Right atrium auricular region (tissue), 2 donors: ENCODE measurements around the gene PCED1A. TPM values are rescaled to one million over a fixed set of nuclear protein-coding genes. Genes with fewer than 3 reads are reported as not detected.

Experiments
- DNase-seq: peaks from one replicate; pipeline ENCODE4 v3.0.0-alpha.2; 2019; ENCODE audit warnings: low spot score
- H3K27ac ChIP-seq, 2 donors: fragments of 200-600 bp; sonication (generic); 1 replicate in 1 of 2; 2 replicates in 1 of 2; pipeline ENCODE4 v1.5.1; 2016 to 2019
- H3K27me3 ChIP-seq, 2 donors: fragments of 200-600 bp; sonication (generic); one replicate each; pipeline versions ENCODE4 v1.5.1 to v1.6.0; 2017 to 2019
- H3K36me3 ChIP-seq: fragments of 200-600 bp; sonication (generic); one replicate; pipeline ENCODE4 v1.5.1; 2016
- H3K4me1 ChIP-seq, 2 donors: fragments of 200-600 bp; sonication (generic); one replicate each; pipeline versions ENCODE4 v1.5.1 to v1.6.0; 2017 to 2019
- H3K4me3 ChIP-seq, 2 donors: fragments of 200-600 bp; sonication (generic); 1 replicate in 1 of 2; 2 replicates in 1 of 2; pipeline ENCODE4 v1.5.1; 2017 to 2019; ENCODE audit warnings: mild to moderate bottlenecking in 1 of 2, moderate library complexity in 1 of 2
- H3K9me3 ChIP-seq, 2 donors: fragments of 200-600 bp; sonication (generic); one replicate each; pipeline ENCODE4 v1.5.1; 2019
- CTCF ChIP-seq, 2 donors: fragments of 200-600 bp; sonication (generic); IDR thresholded peaks; one replicate each; pipeline ENCODE4 v1.5.1; 2019; ENCODE audit warnings: antibody characterized with exemption in 2 of 2
- total RNA-seq, 2 donors: library from RNA; depleted of rRNA; stranded (reverse); fragments of >200 nt; gene quantifications; one replicate each; pipeline ENCODE4 v1.1.0, GENCODE V29; 2016

Gene PCED1A
- total RNA-seq, 2 donors from 2014 or later, result 8.3 to 10.0 TPM

GRCh38 chr20:2838847-2839671 is 1.4 kb downstream of the PCED1A start:
- no peaks in the 10 kb centered on the region for H3K27me3 ChIP-seq
- H3K36me3 ChIP-seq, result no peaks in the 10 kb centered on the region
- peaks cover 0 to 21% of the 10 kb centered on the region in 2 donors for H3K4me1 ChIP-seq
- H3K9me3 ChIP-seq, result no peaks in the 10 kb centered on the region
- TF ChIP-seq CTCF (IDR thresholded peaks at IDR 0.05), result no peak
- DNase-seq, result no peak
- no peak overlapping the region for H3K4me3 ChIP-seq
- no peak overlapping the region for H3K27ac ChIP-seq

- no peak for TF ChIP-seq CTCF (IDR thresholded peaks at IDR 0.05)
- no peak for DNase-seq
- H3K27ac ChIP-seq, result no peak overlapping the region
These were observed 2.2 kb downstream of the PCED1A start for GRCh38 chr20:2838170-2838797.

GRCh38 chr20:2837221-2837960 is 3.1 kb downstream of the PCED1A start:
- Histone ChIP-seq H3K27ac (no peak overlapping the region), H3K4me1 (peaks cover 0 to 21% of the 10 kb centered on the region in 2 donors), H3K4me3 (no peak overlapping the region), H3K27me3 (no peaks in the 10 kb centered on the region), H3K9me3 (no peaks in the 10 kb centered on the region), H3K36me3 (no peaks in the 10 kb centered on the region)
- no peak for DNase-seq
- no peak for TF ChIP-seq CTCF (IDR thresholded peaks at IDR 0.05)

More at GRCh38 chr20:2838170-2838797, 2.2 kb downstream of the PCED1A start:
- no peaks in the 10 kb centered on the region for H3K27me3 ChIP-seq
- no peak overlapping the region for H3K4me3 ChIP-seq
- peaks cover 0 to 21% of the 10 kb centered on the region in 2 donors for H3K4me1 ChIP-seq
- H3K9me3 ChIP-seq, result no peaks in the 10 kb centered on the region
- H3K36me3 ChIP-seq, result no peaks in the 10 kb centered on the region

- TF ChIP-seq CTCF (IDR thresholded peaks at IDR 0.05), result no peak
- H3K27me3 ChIP-seq, result no peaks in the 10 kb centered on the region
- no peak overlapping the region for H3K4me3 ChIP-seq
- no peak overlapping the region for H3K27ac ChIP-seq
- no peaks in the 10 kb centered on the region for H3K36me3 ChIP-seq
- DNase-seq, result no peak
- H3K9me3 ChIP-seq, result no peaks in the 10 kb centered on the region
- H3K4me1 ChIP-seq, result peaks cover 0 to 12% of the 10 kb centered on the region in 2 donors
These were observed 4.4 kb downstream of the PCED1A start for GRCh38 chr20:2836035-2836434.

DNA sequence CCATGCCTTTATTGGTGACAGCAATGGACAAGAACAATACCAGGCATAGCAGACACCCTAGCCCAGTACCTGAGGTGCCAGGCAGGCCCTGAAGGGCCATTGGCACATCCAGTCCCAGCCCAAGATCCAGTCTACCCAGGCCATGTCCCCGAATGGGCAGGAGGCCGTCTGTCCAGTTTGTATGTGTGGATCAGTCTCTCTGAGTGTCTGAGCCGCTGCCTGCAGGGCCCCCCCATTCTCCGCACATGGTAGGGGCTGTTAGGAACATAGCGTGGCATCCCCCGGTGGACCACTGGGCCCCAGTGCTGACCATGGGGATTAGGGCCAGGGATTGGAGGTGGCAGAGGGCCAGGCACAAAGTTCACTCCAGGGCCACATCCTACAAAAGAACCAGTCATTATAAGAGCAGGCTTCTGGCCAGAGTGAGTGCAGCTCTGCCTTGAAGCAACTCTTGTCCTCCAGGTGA is 5.1 kb downstream of the PCED1A start:
- no peaks in the 10 kb centered on the region for H3K9me3 ChIP-seq
- peaks cover 0 to 12% of the 10 kb centered on the region in 2 donors for H3K4me1 ChIP-seq
- no peak overlapping the region for H3K27ac ChIP-seq
- DNase-seq, result no peak
- no peaks in the 10 kb centered on the region for H3K36me3 ChIP-seq
- no peak overlapping the region for H3K4me3 ChIP-seq
- H3K27me3 ChIP-seq, result no peaks in the 10 kb centered on the region
- TF ChIP-seq CTCF (IDR thresholded peaks at IDR 0.05), result no peak
